ENCODE measurements around the gene TRDN.

TRDN gene

GRCh38 chr6:123635567-123635966 lies 1.2 kb downstream of the TRDN start:
- TF ChIP-seq CREB5 (CRISPR knock-in tag; IDR thresholded peaks at IDR 0.05; ENCODE audit: low read depth) (no peak), ESRRG (CRISPR knock-in tag; IDR thresholded peaks at IDR 0.05) (no peak), TSHZ2 (CRISPR knock-in tag; IDR thresholded peaks at IDR 0.05) (no peak), TOX (CRISPR knock-in tag; IDR thresholded peaks at IDR 0.05; ENCODE audit: borderline replicate concordance) (no peak), PATZ1 (CRISPR knock-in tag; IDR thresholded peaks at IDR 0.05; ENCODE audit: borderline replicate concordance) (no peak), BACH2 (CRISPR knock-in tag; IDR thresholded peaks at IDR 0.05; ENCODE audit: borderline replicate concordance) (no peak), POU6F1 (CRISPR knock-in tag; IDR thresholded peaks at IDR 0.05; ENCODE audit: borderline replicate concordance, low read depth) (no peak), CSRNP3 (CRISPR knock-in tag; IDR thresholded peaks at IDR 0.05) (no peak), ZNF8 (CRISPR knock-in tag; IDR thresholded peaks at IDR 0.05) (no peak), SNAI2 (CRISPR knock-in tag; IDR thresholded peaks at IDR 0.05) (no peak), ZFP30 (CRISPR knock-in tag; IDR thresholded peaks at IDR 0.05) (no peak), OSR1 (CRISPR knock-in tag; IDR thresholded peaks at IDR 0.05) (no peak), TCF4 (CRISPR knock-in tag; IDR thresholded peaks at IDR 0.05; ENCODE audit: borderline replicate concordance) (no peak), PPARA (CRISPR knock-in tag; IDR thresholded peaks at IDR 0.05; ENCODE audit: borderline replicate concordance) (no peak), GLIS3 (CRISPR knock-in tag; IDR thresholded peaks at IDR 0.05) (no peak), ZNF565 (CRISPR knock-in tag; conservative IDR thresholded peaks at IDR 0.05; ENCODE audit: low read depth) (no peak), CSDC2 (CRISPR knock-in tag; IDR thresholded peaks at IDR 0.05) (no peak)
- no peak for ATAC-seq

GRCh38 chr6:123635144-123635543 lies 1.6 kb downstream of the TRDN start:
- TF ChIP-seq ZNF70 (CRISPR knock-in tag; IDR thresholded peaks at IDR 0.05) (no peak), PATZ1 (CRISPR knock-in tag; IDR thresholded peaks at IDR 0.05; ENCODE audit: borderline replicate concordance) (no peak), TOX (CRISPR knock-in tag; IDR thresholded peaks at IDR 0.05; ENCODE audit: borderline replicate concordance) (no peak), ESRRG (CRISPR knock-in tag; IDR thresholded peaks at IDR 0.05) (no peak), ZNF8 (CRISPR knock-in tag; IDR thresholded peaks at IDR 0.05) (no peak)
- no peak for ATAC-seq

GRCh38 chr6:123632641-123633040 lies 4.1 kb downstream of the TRDN start:
- ATAC-seq, result no peak
- TF ChIP-seq PATZ1 (CRISPR knock-in tag; IDR thresholded peaks at IDR 0.05; ENCODE audit: borderline replicate concordance), result no peak
- TF ChIP-seq CSRNP3 (CRISPR knock-in tag; IDR thresholded peaks at IDR 0.05), result no peak
- TF ChIP-seq ZNF8 (CRISPR knock-in tag; IDR thresholded peaks at IDR 0.05), result no peak
- no peak for TF ChIP-seq ISL1 (CRISPR knock-in tag; IDR thresholded peaks at IDR 0.05)
- TF ChIP-seq CREB5 (CRISPR knock-in tag; IDR thresholded peaks at IDR 0.05; ENCODE audit: low read depth), result no peak
- TF ChIP-seq GLIS3 (CRISPR knock-in tag; IDR thresholded peaks at IDR 0.05), result no peak
- TF ChIP-seq BACH2 (CRISPR knock-in tag; IDR thresholded peaks at IDR 0.05; ENCODE audit: borderline replicate concordance), result no peak
- no peak for TF ChIP-seq PPARA (CRISPR knock-in tag; IDR thresholded peaks at IDR 0.05; ENCODE audit: borderline replicate concordance)
- TF ChIP-seq TOX (CRISPR knock-in tag; IDR thresholded peaks at IDR 0.05; ENCODE audit: borderline replicate concordance), result no peak
- no peak for TF ChIP-seq ZNF565 (CRISPR knock-in tag; conservative IDR thresholded peaks at IDR 0.05; ENCODE audit: low read depth)
- TF ChIP-seq ZFP30 (CRISPR knock-in tag; IDR thresholded peaks at IDR 0.05), result no peak
- no peak for TF ChIP-seq ARNTL (CRISPR knock-in tag; IDR thresholded peaks at IDR 0.05; ENCODE audit: borderline replicate concordance, low read depth)
- TF ChIP-seq ZNF70 (CRISPR knock-in tag; IDR thresholded peaks at IDR 0.05), result no peak

Data from SK-N-SH treated with all-trans-retinoic acid at 6 μM for 48 hours (cell line).